ENCODE data around the gene MAP6.

DNA sequence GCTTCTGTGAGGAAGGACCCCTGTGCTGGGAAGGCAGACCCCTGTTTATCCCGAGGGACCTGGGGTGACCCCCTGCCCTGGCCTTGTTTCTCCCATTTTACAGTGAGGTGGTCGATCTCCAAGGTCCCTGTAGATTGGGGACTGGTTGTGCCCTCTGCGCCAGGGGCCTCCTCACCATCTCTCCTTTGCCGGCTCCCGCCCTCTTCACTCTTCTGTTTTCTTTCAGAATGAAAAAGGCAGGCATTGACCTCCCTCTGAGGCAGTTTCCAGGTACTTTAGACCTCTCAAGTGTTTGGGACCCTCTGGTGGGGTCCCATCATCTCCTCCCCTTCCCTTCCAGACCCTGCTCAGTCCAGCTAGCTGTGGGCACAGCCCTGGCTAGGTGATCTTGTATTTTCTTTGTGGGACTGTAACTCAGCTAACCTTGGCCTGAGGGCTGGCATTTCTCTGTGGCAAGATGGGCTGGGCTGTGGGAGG lies 105.3 kb downstream of the MAP6 start:
- TF ChIP-seq, protein P1, sequence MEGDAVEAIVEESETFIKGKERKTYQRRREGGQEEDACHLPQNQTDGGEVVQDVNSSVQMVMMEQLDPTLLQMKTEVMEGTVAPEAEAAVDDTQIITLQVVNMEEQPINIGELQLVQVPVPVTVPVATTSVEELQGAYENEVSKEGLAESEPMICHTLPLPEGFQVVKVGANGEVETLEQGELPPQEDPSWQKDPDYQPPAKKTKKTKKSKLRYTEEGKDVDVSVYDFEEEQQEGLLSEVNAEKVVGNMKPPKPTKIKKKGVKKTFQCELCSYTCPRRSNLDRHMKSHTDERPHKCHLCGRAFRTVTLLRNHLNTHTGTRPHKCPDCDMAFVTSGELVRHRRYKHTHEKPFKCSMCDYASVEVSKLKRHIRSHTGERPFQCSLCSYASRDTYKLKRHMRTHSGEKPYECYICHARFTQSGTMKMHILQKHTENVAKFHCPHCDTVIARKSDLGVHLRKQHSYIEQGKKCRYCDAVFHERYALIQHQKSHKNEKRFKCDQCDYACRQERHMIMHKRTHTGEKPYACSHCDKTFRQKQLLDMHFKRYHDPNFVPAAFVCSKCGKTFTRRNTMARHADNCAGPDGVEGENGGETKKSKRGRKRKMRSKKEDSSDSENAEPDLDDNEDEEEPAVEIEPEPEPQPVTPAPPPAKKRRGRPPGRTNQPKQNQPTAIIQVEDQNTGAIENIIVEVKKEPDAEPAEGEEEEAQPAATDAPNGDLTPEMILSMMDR (IDR thresholded peaks at IDR 0.05 in 4 of 5, conservative IDR thresholded peaks at IDR 0.05 in 1 of 5) = no peak
- no peak for TF ChIP-seq POLR2A (IDR thresholded peaks at IDR 0.05)
